B cell (primary cell): ENCODE results near the gene NUDC.

Source experiments
- EZH2 ChIP-seq: IDR thresholded peaks from 2 replicates; pipeline ENCODE4 v1.6.1; 2012; ENCODE audit warnings: borderline replicate concordance, low read depth, mild to moderate bottlenecking, moderate library complexity, low read length; ENCODE audit not compliant: insufficient read depth, poor library complexity, severe bottlenecking
- TF ChIP-seq, protein P1 (sequence below): fragments of 200-600 bp; IDR thresholded peaks from one replicate; pipeline ENCODE4 v1.8.0; 2022; ENCODE audit warnings: antibody characterized with exemption, mild to moderate bottlenecking

GRCh38 chr1:26946270-26946669 lies 24.7 kb downstream of the NUDC start:
- TF ChIP-seq, protein P1, sequence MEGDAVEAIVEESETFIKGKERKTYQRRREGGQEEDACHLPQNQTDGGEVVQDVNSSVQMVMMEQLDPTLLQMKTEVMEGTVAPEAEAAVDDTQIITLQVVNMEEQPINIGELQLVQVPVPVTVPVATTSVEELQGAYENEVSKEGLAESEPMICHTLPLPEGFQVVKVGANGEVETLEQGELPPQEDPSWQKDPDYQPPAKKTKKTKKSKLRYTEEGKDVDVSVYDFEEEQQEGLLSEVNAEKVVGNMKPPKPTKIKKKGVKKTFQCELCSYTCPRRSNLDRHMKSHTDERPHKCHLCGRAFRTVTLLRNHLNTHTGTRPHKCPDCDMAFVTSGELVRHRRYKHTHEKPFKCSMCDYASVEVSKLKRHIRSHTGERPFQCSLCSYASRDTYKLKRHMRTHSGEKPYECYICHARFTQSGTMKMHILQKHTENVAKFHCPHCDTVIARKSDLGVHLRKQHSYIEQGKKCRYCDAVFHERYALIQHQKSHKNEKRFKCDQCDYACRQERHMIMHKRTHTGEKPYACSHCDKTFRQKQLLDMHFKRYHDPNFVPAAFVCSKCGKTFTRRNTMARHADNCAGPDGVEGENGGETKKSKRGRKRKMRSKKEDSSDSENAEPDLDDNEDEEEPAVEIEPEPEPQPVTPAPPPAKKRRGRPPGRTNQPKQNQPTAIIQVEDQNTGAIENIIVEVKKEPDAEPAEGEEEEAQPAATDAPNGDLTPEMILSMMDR: no peak
- no peak for TF ChIP-seq EZH2
